B cell (primary cell): ENCODE data around the gene PDE4B. TPM values are rescaled to one million over a fixed set of nuclear protein-coding genes. Genes with fewer than 3 reads are reported as not detected.

Experiments used
- ATAC-seq: fragments of 200-7000 bp; cut with Tn5 transposase; one replicate; pipeline ENCODE4 v1.10.0; 2021; ENCODE audit warnings: low read depth, mild to moderate bottlenecking, moderate number of reproducible peaks, moderate library complexity
- CTCF ChIA-PET: fragments of 350-600 bp; sonication (Branson Sonifier 250); formaldehyde crosslinking; loops from one replicate; lab custom pipeline; 2021; ENCODE audit warnings: antibody characterized with exemption, inconsistent platforms; lab: Charles Lee
- POLR2A ChIA-PET: fragments of 350-600 bp; sonication (Branson Sonifier 250); formaldehyde crosslinking; loops from one replicate; lab custom pipeline; 2021; ENCODE audit warnings: antibody characterized with exemption; lab: Charles Lee
- DNase-seq: peaks from one replicate; pipeline ENCODE4 v3.0.0; 2013
- H2AFZ ChIP-seq: 2 replicates; pipeline ENCODE4 v1.6.1; 2012; ENCODE audit warnings: mild to moderate bottlenecking, low read depth, low read length; ENCODE audit not compliant: insufficient read depth, poor library complexity, severe bottlenecking
- H3K27ac ChIP-seq, 2 donors: 1 replicate in 1 of 2; 2 replicates in 1 of 2; pipeline ENCODE4 v1.5.1; 2012 to 2013; ENCODE audit warnings: low read length in 2 of 2, mild to moderate bottlenecking in 2 of 2, moderate library complexity in 1 of 2
- H3K27me3 ChIP-seq, 4 experiments: fragments of 200-600 bp in 1 of 4; sonication (generic) in 1 of 4; replicated peaks in 1 of 4; 1 replicate in 2 of 4; 2 replicates in 2 of 4; pipeline versions ENCODE4 v1.6.1 to v1.7.0; 2013 to 2016; ENCODE audit warnings: low read length in 3 of 4, mild to moderate bottlenecking in 2 of 4, mixed read lengths in 1 of 4, moderate library complexity in 1 of 4; ENCODE audit not compliant: insufficient read depth in 4 of 4, control insufficient read depth in 3 of 4; ENCODE audit errors: control extremely low read depth in 1 of 4
- H3K36me3 ChIP-seq, 2 experiments: replicated peaks in 1 of 2; 1 replicate in 1 of 2; 2 replicates in 1 of 2; pipeline versions ENCODE4 v1.6.1 to v1.7.1; 2013; ENCODE audit warnings: low read length in 1 of 2; ENCODE audit not compliant: insufficient read depth in 2 of 2, control insufficient read depth in 1 of 2; ENCODE audit errors: control extremely low read depth in 1 of 2, extremely low read depth in 1 of 2
- H3K4me1 ChIP-seq, 2 donors: fragments of 200-600 bp in 1 of 2; sonication (generic) in 1 of 2; 1 replicate in 1 of 2; 2 replicates in 1 of 2; pipeline versions ENCODE4 v1.5.1 to v1.6.1; 2013 to 2017; ENCODE audit warnings: low read length in 2 of 2; ENCODE audit not compliant: control insufficient read depth in 2 of 2, insufficient read depth in 2 of 2
- H3K4me2 ChIP-seq: replicated peaks from 2 replicates; pipeline ENCODE3; 2012; ENCODE audit warnings: mild to moderate bottlenecking, low read depth, low read length; ENCODE audit not compliant: poor library complexity, severe bottlenecking
- H3K4me3 ChIP-seq, 5 experiments: fragments of 200-600 bp in 1 of 5; sonication (generic) in 1 of 5; 1 replicate in 3 of 5; 2 replicates in 2 of 5; pipeline versions ENCODE4 v1.5.1 to v1.7.0; 2011 to 2016; ENCODE audit warnings: low read length in 4 of 5, mild to moderate bottlenecking in 4 of 5, low read depth in 2 of 5, control low read depth in 1 of 5, moderate library complexity in 1 of 5; ENCODE audit not compliant: insufficient read depth in 1 of 5; ENCODE audit errors: control extremely low read depth in 1 of 5, extremely low read depth in 1 of 5
- H3K79me2 ChIP-seq: fragments of 200-600 bp; sonication (generic); one replicate; pipeline ENCODE4 v1.6.0; 2016; ENCODE audit warnings: low read length; ENCODE audit not compliant: control insufficient read depth, insufficient read depth
- H3K9ac ChIP-seq: fragments of 200-600 bp; sonication (generic); 2 replicates; pipeline ENCODE4 v1.6.1; 2017; ENCODE audit warnings: mild to moderate bottlenecking, low read length, moderate library complexity
- H3K9me3 ChIP-seq, 3 donors: one replicate each; pipeline versions ENCODE4 v1.6.1 to v1.7.1; 2013; ENCODE audit warnings: low read length in 2 of 3; ENCODE audit not compliant: control insufficient read depth in 2 of 3, insufficient read depth in 1 of 3; ENCODE audit errors: control extremely low read depth in 1 of 3
- H4K20me1 ChIP-seq: 2 replicates; pipeline ENCODE4 v1.6.0; 2012; ENCODE audit warnings: mild to moderate bottlenecking, low read length; ENCODE audit not compliant: insufficient read depth, control insufficient read depth, poor library complexity, severe bottlenecking
- H3K27ac Mint-ChIP-seq: one replicate; pipeline ENCODE4 v1.8.0; 2021; ENCODE audit warnings: mixed read lengths
- H3K27me3 Mint-ChIP-seq: one replicate; pipeline ENCODE4 v1.8.0; 2021; ENCODE audit warnings: mixed read lengths
- H3K4me1 Mint-ChIP-seq: one replicate; pipeline ENCODE4 v1.8.0; 2021; ENCODE audit warnings: mixed read lengths
- H3K4me3 Mint-ChIP-seq: one replicate; pipeline ENCODE4 v1.8.0; 2021; ENCODE audit warnings: mixed read lengths
- H3K9me3 Mint-ChIP-seq: one replicate; pipeline ENCODE4 v1.8.0; 2022; ENCODE audit warnings: mixed read lengths; ENCODE audit not compliant: insufficient read depth
- CTCF ChIP-seq: fragments of 200-600 bp; IDR thresholded peaks from one replicate; pipeline ENCODE4 v1.8.0; 2022; ENCODE audit warnings: antibody characterized with exemption, mild to moderate bottlenecking
- EZH2 ChIP-seq: IDR thresholded peaks from 2 replicates; pipeline ENCODE4 v1.6.1; 2012; ENCODE audit warnings: borderline replicate concordance, low read depth, mild to moderate bottlenecking, moderate library complexity, low read length; ENCODE audit not compliant: insufficient read depth, poor library complexity, severe bottlenecking
- WGBS: methylation state at CpG from one replicate; pipeline ENCODE4 v1.1.5; 2013; ENCODE audit warnings: missing lambda C conversion rate; ENCODE audit not compliant: insufficient coverage; 5-methylcytosine and 5-hydroxymethylcytosine counted together
- intact Hi-C: fragments of 100-400 bp; cut with micrococcal nuclease; formaldehyde crosslinking; loops from one replicate; pipeline ENCODE4 v1.10.0; 2022
- polyA plus RNA-seq: library from polyadenylated mRNA; depleted of rRNA; stranded (reverse); fragments of >200 nt; gene quantifications from 2 replicates; pipeline ENCODE4 v1.2.3, GENCODE V29; 2012
- total RNA-seq, 2 donors: library from RNA; stranded (reverse); fragments of 120-200 nt in 1 of 2; gene quantifications; 1 replicate in 1 of 2; 2 replicates in 1 of 2; pipeline versions ENCODE4 v1.2.3 to v1.2.4, GENCODE V29; 2013 to 2022

The PDE4B gene
- total and polyA plus RNA-seq, 2 donors (not counting 1 experiment from before 2014, with no cell fraction given), result 63.7 to 242 TPM

GRCh38 chr1:65820983-65821382 lies 28.3 kb downstream of the PDE4B start:
- Histone ChIP-seq H3K4me3 (no peak overlapping the region), H3K4me2 (no peak overlapping the region), H3K27ac (no peak overlapping the region), H3K36me3 (no peaks in the 10 kb centered on the region), H3K79me2 (no peaks in the 10 kb centered on the region), H3K9ac (no peak overlapping the region), H2AFZ (no peak overlapping the region), H3K27me3 (peaks cover 0 to 4% (median 0%) of the 10 kb centered on the region in 4 experiments), H3K4me1 (no peaks in the 10 kb centered on the region), H3K9me3 (no peaks in the 10 kb centered on the region), H4K20me1 (no peaks in the 10 kb centered on the region)
- H3K4me3 Mint-ChIP-seq, result no peak overlapping the region
- H3K9me3 Mint-ChIP-seq, result no peaks in the 10 kb centered on the region
- intact Hi-C loops, result no loop called here
- H3K4me1 Mint-ChIP-seq, result no peaks in the 10 kb centered on the region
- WGBS, result no CpG with 5 or more reads among the region's 1 CpG
- no peak overlapping the region for H3K27ac Mint-ChIP-seq
- ATAC-seq (no peak), DNase-seq (no peak)
- ChIA-PET CTCF (no interaction called here), POLR2A (no interaction called here)
- TF ChIP-seq CTCF (no peak), EZH2 (no peak)
- H3K27me3 Mint-ChIP-seq, result peaks cover 9% of the 10 kb centered on the region

GRCh38 chr1:65821386-65821785 lies 28.7 kb downstream of the PDE4B start:
- ChIA-PET CTCF (no interaction called here), POLR2A (no interaction called here)
- no peak overlapping the region for H3K9ac ChIP-seq
- H3K79me2 ChIP-seq, result no peaks in the 10 kb centered on the region
- no peak overlapping the region for H2AFZ ChIP-seq
- H3K36me3 ChIP-seq, result no peaks in the 10 kb centered on the region
- intact Hi-C loops, result no loop called here
- H3K9me3 Mint-ChIP-seq, result no peaks in the 10 kb centered on the region
- H3K27me3 ChIP-seq, result peaks cover 0 to 4% (median 0%) of the 10 kb centered on the region in 4 experiments
- no peaks in the 10 kb centered on the region for H3K4me1 ChIP-seq
- H3K27ac Mint-ChIP-seq, result no peak overlapping the region
- no peaks in the 10 kb centered on the region for H3K4me1 Mint-ChIP-seq
- H4K20me1 ChIP-seq, result no peaks in the 10 kb centered on the region
- no peak overlapping the region for H3K4me3 Mint-ChIP-seq
- peaks cover 9% of the 10 kb centered on the region for H3K27me3 Mint-ChIP-seq
- H3K27ac ChIP-seq, result no peak overlapping the region
- TF ChIP-seq CTCF, result no peak
- TF ChIP-seq EZH2, result no peak
- ATAC-seq, result no peak
- no peaks in the 10 kb centered on the region for H3K9me3 ChIP-seq
- no peak overlapping the region for H3K4me3 ChIP-seq
- no peak overlapping the region for H3K4me2 ChIP-seq
- DNase-seq, result no peak
